Smooth muscle cell (in vitro differentiated cells): ENCODE data around the gene POC1B. TPM values are rescaled to one million over a fixed set of nuclear protein-coding genes. Genes with fewer than 3 reads are reported as not detected.

Source experiments
- DNase-seq: peaks from one replicate; lab custom pipeline; 2025; ENCODE audit not compliant: unreplicated experiment; lab: John Stamatoyannopoulos, UW
- H2AFZ ChIP-seq: fragments of 200-600 bp; sonication (generic); 2 replicates; pipeline ENCODE4 v1.6.0; 2016; ENCODE audit warnings: antibody characterized with exemption, low read depth, mild to moderate bottlenecking
- H3F3A ChIP-seq: fragments of 200-600 bp; sonication (generic); 2 replicates; pipeline ENCODE4 v1.6.0; 2017; ENCODE audit warnings: antibody characterized with exemption, low read depth
- H3K27ac ChIP-seq: fragments of 200-600 bp; sonication (generic); 2 replicates; pipeline ENCODE4 v1.5.1; 2016; ENCODE audit warnings: low read depth, mild to moderate bottlenecking
- H3K27me3 ChIP-seq: fragments of 200-600 bp; sonication (generic); 2 replicates; pipeline ENCODE4 v1.6.1; 2016; ENCODE audit warnings: low read depth, mild to moderate bottlenecking
- H3K36me3 ChIP-seq: fragments of 200-600 bp; sonication (generic); 2 replicates; pipeline ENCODE4 v1.5.1; 2016; ENCODE audit warnings: low read depth
- H3K4me1 ChIP-seq: fragments of 200-600 bp; sonication (generic); 2 replicates; pipeline ENCODE4 v1.5.1; 2016; ENCODE audit warnings: low read depth
- H3K4me2 ChIP-seq: fragments of 200-600 bp; sonication (generic); 2 replicates; pipeline ENCODE4 v1.6.0; 2016; ENCODE audit warnings: mild to moderate bottlenecking
- H3K4me3 ChIP-seq: fragments of 200-600 bp; sonication (generic); 2 replicates; pipeline ENCODE4 v1.5.1; 2016; ENCODE audit warnings: mild to moderate bottlenecking
- H3K79me2 ChIP-seq: fragments of 200-600 bp; sonication (generic); 2 replicates; pipeline ENCODE4 v1.6.0; 2016; ENCODE audit warnings: low read depth, mild to moderate bottlenecking
- H3K9ac ChIP-seq: fragments of 200-600 bp; sonication (generic); 2 replicates; pipeline ENCODE4 v1.6.0; 2016; ENCODE audit warnings: low read depth
- H3K9me3 ChIP-seq: fragments of 200-600 bp; sonication (generic); replicated peaks from 2 replicates; pipeline ENCODE4 v1.5.1; 2016; ENCODE audit warnings: low read depth
- H4K20me1 ChIP-seq: fragments of 200-600 bp; sonication (generic); 2 replicates; pipeline ENCODE4 v1.6.0; 2016; ENCODE audit warnings: low read depth
- CTCF ChIP-seq: fragments of 200-600 bp; sonication (generic); IDR thresholded peaks from 2 replicates; pipeline ENCODE4 v1.5.1; 2017; ENCODE audit warnings: borderline replicate concordance, mild to moderate bottlenecking, antibody characterized with exemption; ENCODE audit not compliant: insufficient read depth, poor library complexity, severe bottlenecking
- WGBS: methylation state at CpG from one replicate; pipeline ENCODE4 v1.1.7; 2016; ENCODE audit warnings: low lambda C conversion rate; 5-methylcytosine and 5-hydroxymethylcytosine counted together
- polyA plus RNA-seq: library from polyadenylated mRNA; unstranded; fragments of >200 nt; fragmentation: Nextera tagmentation; extraction: Ambion mirVana; gene quantifications from 2 replicates; pipeline ENCODE4 v1.2.1, GENCODE V29; 2016
- total RNA-seq: library from RNA; depleted of rRNA; stranded (reverse); fragments of >200 nt; gene quantifications from 2 replicates; pipeline ENCODE4 v1.2.3, GENCODE V29; 2014

POC1B gene
- total and polyA plus RNA-seq, 2 experiments from 2014 or later, result 9.1 to 13.3 TPM

DNA sequence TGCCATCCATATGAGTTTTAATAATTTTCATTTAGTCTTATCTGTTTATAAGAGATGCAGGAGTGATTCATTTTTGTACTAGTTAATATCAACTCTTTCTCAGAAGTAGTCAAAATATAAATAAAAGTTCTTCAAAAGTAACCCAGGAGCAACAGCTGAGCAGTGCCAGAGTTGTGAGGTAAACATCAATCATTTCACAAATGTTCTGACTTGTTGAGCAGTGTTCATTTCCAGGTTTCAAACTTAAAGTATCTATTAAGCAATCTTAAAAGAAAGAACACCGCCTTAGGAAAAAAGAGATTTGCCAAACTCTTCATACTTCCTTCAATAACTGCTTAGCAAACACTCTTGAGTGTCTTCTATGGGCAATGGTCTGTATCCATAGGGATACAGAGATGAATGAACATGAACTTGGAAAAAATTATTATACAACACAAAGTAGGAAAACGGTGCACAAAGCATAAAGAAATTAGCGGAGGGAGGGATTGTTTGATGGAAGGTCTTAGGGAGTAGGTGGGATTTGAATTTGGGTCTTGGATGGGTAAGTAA is 41.9 kb upstream of the POC1B start:
- 92% methylated on average over 3 of the region's 3 CpGs for WGBS
- H4K20me1 ChIP-seq, result no peaks in the 10 kb centered on the region

GRCh38 chr12:89566615-89567014 is 40.8 kb upstream of the POC1B start:
- no peak overlapping the region for H3K4me2 ChIP-seq
- no peaks in the 10 kb centered on the region for H3K9me3 ChIP-seq
- H3K4me3 ChIP-seq, result no peak overlapping the region
- no peaks in the 10 kb centered on the region for H4K20me1 ChIP-seq
- no peak overlapping the region for H3K27ac ChIP-seq
- H3K27me3 ChIP-seq, result no peaks in the 10 kb centered on the region
- H3K4me1 ChIP-seq, result no peaks in the 10 kb centered on the region
- H3F3A ChIP-seq, result no peaks in the 10 kb centered on the region
- no peak for TF ChIP-seq CTCF
- no peaks in the 10 kb centered on the region for H3K36me3 ChIP-seq
- H3K9ac ChIP-seq, result no peak overlapping the region
- no peak for DNase-seq
- H2AFZ ChIP-seq, result no peak overlapping the region
- H3K79me2 ChIP-seq, result no peaks in the 10 kb centered on the region

More for the DNA sequence above, 41.9 kb upstream of the POC1B start:
- H3K27me3 ChIP-seq, result no peaks in the 10 kb centered on the region
- H3K36me3 ChIP-seq, result no peaks in the 10 kb centered on the region
- no peak overlapping the region for H2AFZ ChIP-seq
- H3K27ac ChIP-seq, result no peak overlapping the region
- H3K79me2 ChIP-seq, result no peaks in the 10 kb centered on the region
- no peak overlapping the region for H3K4me3 ChIP-seq
- H3K4me1 ChIP-seq, result no peaks in the 10 kb centered on the region
- H3K9ac ChIP-seq, result no peak overlapping the region
- H3K9me3 ChIP-seq, result no peaks in the 10 kb centered on the region
- H3F3A ChIP-seq, result no peaks in the 10 kb centered on the region
- TF ChIP-seq CTCF, result no peak
- no peak for DNase-seq
- no peak overlapping the region for H3K4me2 ChIP-seq

GRCh38 chr12:89565002-89565401 is 39.2 kb upstream of the POC1B start:
- no peak for TF ChIP-seq CTCF
- H3K9ac ChIP-seq, result no peak overlapping the region
- no peaks in the 10 kb centered on the region for H3K36me3 ChIP-seq
- no peaks in the 10 kb centered on the region for H3K79me2 ChIP-seq
- no peak for DNase-seq
- no peak overlapping the region for H3K4me3 ChIP-seq
- H3K4me1 ChIP-seq, result no peaks in the 10 kb centered on the region
- H3F3A ChIP-seq, result no peaks in the 10 kb centered on the region
- H2AFZ ChIP-seq, result no peak overlapping the region
- H3K27me3 ChIP-seq, result no peaks in the 10 kb centered on the region
- H4K20me1 ChIP-seq, result no peaks in the 10 kb centered on the region
- no peaks in the 10 kb centered on the region for H3K9me3 ChIP-seq
- H3K27ac ChIP-seq, result no peak overlapping the region
- no peak overlapping the region for H3K4me2 ChIP-seq

DNA sequence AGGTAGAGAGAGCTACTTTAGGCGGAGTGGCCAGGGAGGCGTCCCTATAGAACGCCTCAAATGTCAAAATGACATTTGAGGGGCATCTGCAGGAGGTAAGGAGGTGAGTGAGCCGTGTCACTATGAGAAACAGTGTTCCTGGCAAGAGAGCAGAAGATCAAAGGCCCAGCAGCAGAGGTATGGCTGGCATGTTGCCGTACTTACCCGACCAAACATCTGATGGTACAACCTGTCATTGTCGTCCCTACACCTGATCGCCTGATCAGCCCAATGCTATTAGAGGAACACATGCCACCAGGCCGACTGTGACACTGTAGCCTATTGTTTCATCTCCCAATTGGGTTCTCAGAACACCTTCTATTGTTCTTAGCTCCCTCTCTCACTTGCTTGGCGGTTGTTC is 33.9 kb upstream of the POC1B start:
- no peak overlapping the region for H3K27ac ChIP-seq
- no peaks in the 10 kb centered on the region for H4K20me1 ChIP-seq
- H3K36me3 ChIP-seq, result no peaks in the 10 kb centered on the region
- no peak for TF ChIP-seq CTCF
- WGBS, result 82% methylated on average over 10 of the region's 10 CpGs
- no peaks in the 10 kb centered on the region for H3K9me3 ChIP-seq
- no peak for DNase-seq
- no peaks in the 10 kb centered on the region for H3K27me3 ChIP-seq
- no peak overlapping the region for H3K4me2 ChIP-seq
- H3K4me1 ChIP-seq, result no peaks in the 10 kb centered on the region
- H2AFZ ChIP-seq, result no peak overlapping the region
- no peak overlapping the region for H3K9ac ChIP-seq
- no peaks in the 10 kb centered on the region for H3F3A ChIP-seq
- H3K4me3 ChIP-seq, result no peak overlapping the region
- no peaks in the 10 kb centered on the region for H3K79me2 ChIP-seq
